Keratinocyte (primary cell): Measurements from ENCODE around the gene PTPN13.

Experiments used
- EZH2 ChIP-seq: IDR thresholded peaks from one replicate; pipeline ENCODE4 v1.6.1; 2012; ENCODE audit warnings: inconsistent platforms, mild to moderate bottlenecking, low read length, moderate library complexity
- TF ChIP-seq, protein P1 (sequence below), 3 experiments: IDR thresholded peaks in 1 of 3; conservative IDR thresholded peaks in 1 of 3; optimal IDR thresholded peaks in 1 of 3; 2 replicates in 2 of 3; 3 replicates in 1 of 3; pipeline versions ENCODE3 to v1.5.1; 2011; ENCODE audit warnings: low read length in 3 of 3, mild to moderate bottlenecking in 3 of 3, moderate library complexity in 2 of 3, control low read depth in 1 of 3, inconsistent platforms in 1 of 3; ENCODE audit not compliant: insufficient read depth in 2 of 3; ENCODE audit errors: extremely low read depth in 1 of 3

DNA sequence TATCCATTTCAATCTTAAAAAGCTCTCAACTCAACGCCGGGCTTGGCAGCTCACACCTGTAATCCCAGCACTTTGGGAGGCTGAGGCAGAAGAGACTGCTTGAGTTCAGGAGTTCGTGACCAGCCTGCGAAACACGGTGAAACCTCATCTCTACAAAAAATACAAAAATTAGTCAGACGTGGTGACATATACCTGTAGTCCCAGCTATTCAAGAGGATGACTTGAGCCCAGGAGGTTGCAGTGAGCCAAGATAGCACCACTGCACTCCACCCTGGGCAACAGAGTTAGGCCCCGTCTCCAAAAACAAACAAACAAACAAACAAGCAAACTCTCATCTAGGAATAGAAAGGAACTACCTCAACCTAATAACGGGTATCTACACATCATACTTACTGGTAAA lies 50.8 kb downstream of the PTPN13 start:
- TF ChIP-seq, protein P1, sequence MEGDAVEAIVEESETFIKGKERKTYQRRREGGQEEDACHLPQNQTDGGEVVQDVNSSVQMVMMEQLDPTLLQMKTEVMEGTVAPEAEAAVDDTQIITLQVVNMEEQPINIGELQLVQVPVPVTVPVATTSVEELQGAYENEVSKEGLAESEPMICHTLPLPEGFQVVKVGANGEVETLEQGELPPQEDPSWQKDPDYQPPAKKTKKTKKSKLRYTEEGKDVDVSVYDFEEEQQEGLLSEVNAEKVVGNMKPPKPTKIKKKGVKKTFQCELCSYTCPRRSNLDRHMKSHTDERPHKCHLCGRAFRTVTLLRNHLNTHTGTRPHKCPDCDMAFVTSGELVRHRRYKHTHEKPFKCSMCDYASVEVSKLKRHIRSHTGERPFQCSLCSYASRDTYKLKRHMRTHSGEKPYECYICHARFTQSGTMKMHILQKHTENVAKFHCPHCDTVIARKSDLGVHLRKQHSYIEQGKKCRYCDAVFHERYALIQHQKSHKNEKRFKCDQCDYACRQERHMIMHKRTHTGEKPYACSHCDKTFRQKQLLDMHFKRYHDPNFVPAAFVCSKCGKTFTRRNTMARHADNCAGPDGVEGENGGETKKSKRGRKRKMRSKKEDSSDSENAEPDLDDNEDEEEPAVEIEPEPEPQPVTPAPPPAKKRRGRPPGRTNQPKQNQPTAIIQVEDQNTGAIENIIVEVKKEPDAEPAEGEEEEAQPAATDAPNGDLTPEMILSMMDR (optimal IDR thresholded peaks at IDR 0.05 in 1 of 3, IDR thresholded peaks at IDR 0.05 in 1 of 3, conservative IDR thresholded peaks at IDR 0.05 in 1 of 3; ENCODE audit: extremely low read depth in 1 of 3, insufficient read depth in 2 of 3, low read length in 3 of 3): no peak
- TF ChIP-seq EZH2: no peak
